A172 (cell line): ENCODE measurements around the gene SLC29A1. TPM values are rescaled to one million over a fixed set of nuclear protein-coding genes. Genes with fewer than 3 reads are reported as not detected.

Experiments used
- DNase-seq: peaks from one replicate; pipeline ENCODE4 v3.0.0-alpha.2; 2015; ENCODE audit warnings: low spot score
- total RNA-seq: library from RNA; depleted of rRNA; stranded (reverse); fragments of >200 nt; shearing (Covaris generic); gene quantifications from 2 replicates; pipeline ENCODE4 v1.2.3, GENCODE V29; 2014

Gene SLC29A1
- total RNA-seq, 1 experiment from 2014 or later = 24.7 TPM

GRCh38 chr6:44268095-44268628 is 44.8 kb downstream of the SLC29A1 start:
- peak; percentile 66 for DNase-seq

DNA sequence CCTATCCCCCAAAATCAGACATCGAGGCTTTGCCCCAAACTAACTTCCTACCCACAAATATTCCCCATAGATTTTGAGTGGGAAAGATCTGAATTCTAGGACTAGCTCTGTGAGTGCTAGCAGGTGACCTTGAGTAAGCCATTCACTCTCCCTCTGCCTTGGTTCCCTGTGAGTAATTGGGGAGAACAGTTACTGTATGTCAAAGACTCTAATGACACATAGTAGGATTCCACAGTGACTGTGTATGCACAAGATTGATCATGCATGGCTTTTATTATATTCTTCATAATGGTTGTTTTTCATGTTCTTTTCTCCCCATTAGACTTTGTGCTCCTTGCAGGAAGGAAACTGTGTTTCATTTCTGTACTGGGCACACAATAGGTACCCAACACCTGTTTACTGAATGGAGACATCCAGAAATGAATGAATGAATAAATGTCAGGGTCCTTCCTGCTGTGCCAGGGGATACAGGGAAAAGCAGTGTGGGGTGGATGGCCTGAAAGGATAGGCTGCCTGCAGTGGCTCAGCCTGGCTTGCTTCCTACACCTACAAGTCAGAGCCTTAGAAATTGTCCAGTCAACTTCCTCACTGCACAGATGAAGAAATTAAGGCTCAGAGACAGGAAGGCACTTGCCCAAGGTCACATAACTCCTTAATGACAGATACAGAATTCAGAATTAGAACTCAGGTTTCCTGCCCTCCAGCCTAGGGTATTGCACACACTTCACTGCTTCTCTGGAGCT is 46.0 kb downstream of the SLC29A1 start:
- DNase-seq = no peak

DNA sequence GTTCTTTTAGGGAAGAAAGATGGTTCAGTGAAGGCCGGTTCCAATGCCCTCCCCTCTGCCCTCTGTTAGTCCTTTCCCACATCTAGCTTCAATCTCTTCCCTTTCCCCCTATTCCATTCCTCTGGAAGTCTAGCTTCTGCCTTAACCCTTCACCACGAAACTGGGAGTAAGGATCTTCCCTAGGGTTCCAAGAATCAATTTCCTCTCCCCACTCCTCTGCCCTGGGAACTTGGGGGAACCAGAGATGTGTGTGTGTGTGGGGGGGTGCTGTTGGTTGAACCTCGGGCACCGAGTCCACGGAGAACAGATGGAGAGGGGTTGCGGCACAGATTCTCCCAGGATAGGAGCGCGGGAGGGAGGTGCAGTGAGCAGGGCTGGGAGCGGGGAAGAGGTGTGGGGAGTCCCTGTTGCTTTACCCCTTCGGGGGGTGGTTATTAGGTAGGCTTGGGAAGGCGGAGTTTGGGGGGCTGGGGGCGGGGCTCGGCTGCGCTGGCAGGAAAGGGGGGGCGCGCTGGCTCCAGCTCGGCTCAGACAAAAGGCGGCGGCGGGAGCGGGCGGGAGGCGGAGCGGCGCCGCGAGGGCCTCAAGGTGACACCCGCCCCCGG is 46.6 kb downstream of the SLC29A1 start, which contains the start of gene TMEM151B:
TMEM151B (plus strand) TSS at position 530 of the 605 bp plus-strand sequence. CDS start 293 bp downstream, outside the sequence.
- DNase-seq = no peak

GRCh38 chr6:44270526-44271405 is 47.4 kb downstream of the SLC29A1 start:
- no peak for DNase-seq

- no peak for DNase-seq
These were observed 48.0 kb downstream of the SLC29A1 start for GRCh38 chr6:44271406-44271723.

DNA sequence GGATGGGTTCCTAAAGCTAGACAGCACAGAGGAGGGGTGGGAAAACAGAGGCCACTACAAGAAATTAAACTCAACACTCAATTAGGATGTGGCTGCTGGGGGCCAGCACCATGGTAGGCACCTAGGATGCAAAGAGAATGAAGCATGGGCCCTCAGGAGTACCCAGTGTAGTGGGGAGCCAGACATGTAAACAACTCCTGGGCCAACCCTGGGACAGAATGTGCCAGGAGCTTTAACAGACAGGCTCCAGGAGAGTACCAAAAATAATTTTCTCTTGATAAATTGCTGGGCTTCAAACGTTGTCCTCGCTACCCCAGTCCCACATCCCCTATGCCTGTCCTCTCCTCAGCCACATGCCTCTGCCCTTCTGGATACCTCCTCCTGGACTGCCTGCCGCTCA is 48.5 kb downstream of the SLC29A1 start:
- no peak for DNase-seq

- no peak for DNase-seq
These were observed 49.1 kb downstream of the SLC29A1 start for GRCh38 chr6:44272529-44272928.

DNA sequence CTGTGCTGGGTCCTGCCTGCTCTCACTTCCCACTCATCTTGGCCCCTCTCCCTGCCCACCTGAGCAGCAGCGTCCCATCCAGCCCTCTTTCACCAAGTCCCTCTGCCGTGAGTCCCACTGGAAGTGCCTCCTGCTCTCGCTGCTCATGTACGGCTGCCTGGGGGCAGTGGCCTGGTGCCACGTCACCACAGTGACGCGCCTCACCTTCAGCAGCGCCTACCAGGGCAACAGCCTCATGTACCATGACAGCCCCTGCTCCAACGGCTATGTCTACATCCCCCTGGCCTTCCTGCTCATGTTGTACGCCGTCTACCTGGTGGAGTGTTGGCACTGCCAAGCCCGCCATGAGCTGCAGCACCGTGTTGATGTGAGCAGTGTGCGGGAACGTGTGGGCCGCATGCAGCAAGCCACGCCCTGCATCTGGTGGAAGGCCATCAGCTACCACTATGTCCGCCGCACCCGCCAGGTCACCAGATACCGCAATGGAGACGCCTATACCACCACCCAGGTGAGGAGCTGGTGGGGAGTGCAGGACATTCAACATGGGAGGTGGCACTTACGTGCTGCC is 49.7 kb downstream of the SLC29A1 start:
- no peak for DNase-seq

DNA sequence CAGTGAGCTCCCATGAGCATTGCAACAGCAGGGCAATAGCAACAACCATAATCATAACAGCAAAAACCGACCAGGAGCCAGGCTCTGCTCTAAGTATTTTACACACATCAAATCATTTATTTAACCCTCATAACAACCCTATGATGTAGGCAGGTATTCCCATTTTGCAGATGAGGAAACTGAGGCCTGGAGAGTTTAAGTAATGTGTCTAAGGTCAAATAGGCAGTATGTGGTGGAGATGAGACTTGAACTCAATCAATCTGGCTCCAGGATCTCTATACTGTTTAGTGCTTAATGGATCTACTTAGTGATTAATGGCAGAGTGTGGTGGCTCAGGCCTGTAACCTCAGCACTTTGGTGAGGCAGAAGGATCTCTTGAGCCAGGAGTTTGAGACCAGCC is 50.2 kb downstream of the SLC29A1 start:
- no peak for DNase-seq

GRCh38 chr6:44275271-44275748 is 51.9 kb downstream of the SLC29A1 start:
- DNase-seq = no peak

- no peak for DNase-seq
These were observed 52.6 kb downstream of the SLC29A1 start for GRCh38 chr6:44275749-44276648.

DNA sequence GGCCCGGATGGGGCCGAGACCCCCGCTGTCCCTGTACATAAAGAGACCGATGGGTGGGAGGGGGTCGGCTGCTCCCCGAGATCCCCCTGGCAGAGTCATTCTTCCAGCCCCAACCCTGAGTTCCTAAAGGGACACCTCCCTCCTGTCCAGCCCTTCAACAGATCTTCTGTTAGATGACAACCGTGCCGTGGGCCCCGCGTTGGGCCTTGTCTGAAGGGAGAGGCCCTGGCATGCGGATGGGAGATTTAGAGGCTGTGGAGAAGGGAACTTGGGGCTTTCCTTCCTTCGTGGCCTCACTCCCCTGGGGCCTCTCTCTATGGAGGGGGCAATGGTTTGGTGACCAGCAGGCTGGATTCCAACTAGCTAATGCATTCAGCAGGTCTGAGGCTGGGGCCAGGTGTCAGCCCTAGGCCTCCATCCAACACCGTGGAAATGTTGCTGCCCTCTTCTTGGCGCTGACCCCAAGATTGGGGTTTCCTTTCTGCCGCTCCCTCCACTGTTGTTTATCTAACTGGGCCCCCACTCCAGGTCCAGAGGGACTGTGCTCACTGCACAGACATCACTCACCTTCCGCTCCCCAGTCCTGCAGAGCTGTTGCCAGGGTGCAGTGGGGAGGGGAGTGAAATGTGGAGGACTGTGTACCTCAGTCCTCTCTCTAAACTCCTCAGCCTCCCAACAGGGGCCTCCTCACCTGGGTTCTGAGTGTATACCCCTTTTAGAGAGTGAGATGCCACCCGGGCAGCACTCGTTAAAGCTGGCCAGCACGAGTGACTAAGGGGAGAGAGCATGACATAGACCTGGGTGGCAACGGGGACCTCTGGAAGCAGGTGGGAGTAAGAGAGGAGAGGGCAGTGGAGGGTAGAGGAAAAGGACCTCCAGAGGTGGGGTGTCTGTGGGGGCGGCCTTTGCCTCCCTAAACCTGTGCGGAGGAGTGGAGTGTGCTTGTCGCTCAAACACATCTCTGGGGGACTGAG is 53.6 kb downstream of the SLC29A1 start:
- no peak for DNase-seq

GRCh38 chr6:44277763-44278162 is 54.4 kb downstream of the SLC29A1 start:
- no peak for DNase-seq

GRCh38 chr6:44278315-44278714 is 54.9 kb downstream of the SLC29A1 start:
- DNase-seq = no peak

- peak; percentile 79 for DNase-seq
These were observed 55.6 kb downstream of the SLC29A1 start for GRCh38 chr6:44278774-44279697.
